Measurements from ENCODE around the gene DNAH10.

DNA sequence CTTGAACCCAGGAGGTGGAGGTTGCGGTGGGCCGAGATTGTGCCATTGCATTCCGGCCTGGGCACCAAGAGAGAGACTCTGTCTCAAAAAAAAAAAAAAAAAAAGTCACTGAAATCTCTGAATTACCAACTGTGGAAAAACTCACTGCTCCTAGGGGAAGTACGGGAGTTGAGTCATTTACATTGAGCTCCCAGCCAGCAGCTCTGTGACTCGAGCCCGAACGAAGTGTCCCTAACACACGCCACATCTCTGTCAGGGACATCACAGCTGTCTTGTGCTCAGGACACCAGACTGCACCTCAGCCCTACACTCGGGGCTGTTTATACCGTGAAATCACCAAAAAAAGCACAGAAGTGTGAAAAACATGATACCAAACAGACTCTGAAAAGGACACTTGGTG, 28.9 kb upstream of the DNAH10 start:
- TF ChIP-seq, protein P1, sequence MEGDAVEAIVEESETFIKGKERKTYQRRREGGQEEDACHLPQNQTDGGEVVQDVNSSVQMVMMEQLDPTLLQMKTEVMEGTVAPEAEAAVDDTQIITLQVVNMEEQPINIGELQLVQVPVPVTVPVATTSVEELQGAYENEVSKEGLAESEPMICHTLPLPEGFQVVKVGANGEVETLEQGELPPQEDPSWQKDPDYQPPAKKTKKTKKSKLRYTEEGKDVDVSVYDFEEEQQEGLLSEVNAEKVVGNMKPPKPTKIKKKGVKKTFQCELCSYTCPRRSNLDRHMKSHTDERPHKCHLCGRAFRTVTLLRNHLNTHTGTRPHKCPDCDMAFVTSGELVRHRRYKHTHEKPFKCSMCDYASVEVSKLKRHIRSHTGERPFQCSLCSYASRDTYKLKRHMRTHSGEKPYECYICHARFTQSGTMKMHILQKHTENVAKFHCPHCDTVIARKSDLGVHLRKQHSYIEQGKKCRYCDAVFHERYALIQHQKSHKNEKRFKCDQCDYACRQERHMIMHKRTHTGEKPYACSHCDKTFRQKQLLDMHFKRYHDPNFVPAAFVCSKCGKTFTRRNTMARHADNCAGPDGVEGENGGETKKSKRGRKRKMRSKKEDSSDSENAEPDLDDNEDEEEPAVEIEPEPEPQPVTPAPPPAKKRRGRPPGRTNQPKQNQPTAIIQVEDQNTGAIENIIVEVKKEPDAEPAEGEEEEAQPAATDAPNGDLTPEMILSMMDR (IDR thresholded peaks at IDR 0.05; ENCODE audit: insufficient read depth, low read depth, low read length), result no peak
- TF ChIP-seq EZH2 (IDR thresholded peaks at IDR 0.05; ENCODE audit: insufficient read depth, low read length), result no peak

Data from astrocyte (in vitro differentiated cells and primary cell).